OCI-LY1 (cell line): ENCODE measurements around the gene ANO3.

Source experiments
- H2AFZ ChIP-seq: fragments of 200-600 bp; sonication (generic), shearing (Covaris generic); 2 replicates; pipeline ENCODE4 v1.6.0; 2014; ENCODE audit warnings: antibody characterized with exemption, mild to moderate bottlenecking, low read length
- H3F3A ChIP-seq: fragments of 200-600 bp; sonication (generic), shearing (Covaris generic); 2 replicates; pipeline ENCODE4 v1.6.0; 2014; ENCODE audit warnings: mild to moderate bottlenecking, antibody characterized with exemption, low read length, moderate library complexity; ENCODE audit not compliant: insufficient read depth
- H3K27ac ChIP-seq: fragments of 200-600 bp; sonication (generic); 2 replicates; pipeline ENCODE4 v1.5.1; 2014; ENCODE audit warnings: low read length, mixed run types, mild to moderate bottlenecking, low read depth; ENCODE audit not compliant: poor library complexity, severe bottlenecking
- H3K27me3 ChIP-seq: fragments of 200-600 bp; sonication (generic); 2 replicates; pipeline ENCODE4 v1.6.0; 2014; ENCODE audit warnings: antibody characterized with exemption, mild to moderate bottlenecking, low read length, moderate library complexity; ENCODE audit not compliant: insufficient read depth
- H3K36me3 ChIP-seq: fragments of 200-600 bp; sonication (generic); 2 replicates; pipeline ENCODE4 v1.6.1; 2014; ENCODE audit warnings: mild to moderate bottlenecking, antibody characterized with exemption, low read length, moderate library complexity, mixed read lengths; ENCODE audit not compliant: insufficient read depth
- H3K4me1 ChIP-seq: fragments of 200-600 bp; sonication (generic); 2 replicates; pipeline ENCODE4 v1.5.1; 2014; ENCODE audit warnings: mild to moderate bottlenecking, low read length, moderate library complexity; ENCODE audit not compliant: insufficient read depth, severe bottlenecking
- H3K4me2 ChIP-seq: fragments of 200-600 bp; sonication (generic), shearing (Covaris generic); 2 replicates; pipeline ENCODE4 v1.6.1; 2014; ENCODE audit warnings: low read length
- H3K4me3 ChIP-seq: fragments of 200-600 bp; sonication (generic); 2 replicates; pipeline ENCODE4 v1.5.1; 2014; ENCODE audit warnings: low read length, low read depth, mild to moderate bottlenecking, mixed read lengths; ENCODE audit not compliant: poor library complexity, severe bottlenecking
- H3K79me2 ChIP-seq: fragments of 200-600 bp; shearing (Covaris generic); 2 replicates; pipeline ENCODE4 v1.6.1; 2016; ENCODE audit warnings: mixed run types, low read length, mixed read lengths; ENCODE audit not compliant: insufficient read depth
- H3K9ac ChIP-seq: fragments of 200-600 bp; sonication (generic), shearing (Covaris generic); 2 replicates; pipeline ENCODE4 v1.6.1; 2014; ENCODE audit warnings: mild to moderate bottlenecking, low read length, mixed read lengths
- H3K9me2 ChIP-seq: fragments of 200-600 bp; sonication (generic), shearing (Covaris generic); 2 replicates; pipeline ENCODE4 v1.6.1; 2014; ENCODE audit warnings: low read depth, mild to moderate bottlenecking, low read length, mixed read lengths
- H3K9me3 ChIP-seq: fragments of 200-600 bp; shearing (Covaris generic); 2 replicates; pipeline ENCODE4 v1.6.1; 2014; ENCODE audit warnings: low read length, mixed read lengths
- H4K20me1 ChIP-seq: fragments of 200-600 bp; sonication (generic), shearing (Covaris generic); 2 replicates; pipeline ENCODE4 v1.6.0; 2016; ENCODE audit warnings: mild to moderate bottlenecking, low read length; ENCODE audit not compliant: insufficient read depth
- EZH2 ChIP-seq: fragments of 200-600 bp; sonication (generic), shearing (Covaris generic); IDR thresholded peaks from 2 replicates; pipeline ENCODE4 v1.8.0; 2017; ENCODE audit warnings: borderline replicate concordance, mixed run types, mild to moderate bottlenecking, antibody characterized with exemption, low read length, moderate library complexity, mixed read lengths
- TF ChIP-seq, protein P1 (sequence below): fragments of 200-600 bp; sonication (generic), shearing (Covaris generic); IDR thresholded peaks from 2 replicates; pipeline ENCODE4 v1.5.1; 2017; ENCODE audit warnings: mild to moderate bottlenecking, antibody characterized with exemption, low read length, moderate library complexity, mixed read lengths

ANO3 gene

GRCh38 chr11:26549176-26549575 lies 217.2 kb downstream of the ANO3 start:
- H3K27me3 ChIP-seq, result no peaks in the 10 kb centered on the region
- H3K9ac ChIP-seq, result no peak overlapping the region
- no peaks in the 10 kb centered on the region for H4K20me1 ChIP-seq
- H3K4me1 ChIP-seq, result no peaks in the 10 kb centered on the region
- no peaks in the 10 kb centered on the region for H3K36me3 ChIP-seq
- H3K4me2 ChIP-seq, result no peak overlapping the region
- no peaks in the 10 kb centered on the region for H3K9me2 ChIP-seq
- H3K4me3 ChIP-seq, result no peak overlapping the region
- H3K9me3 ChIP-seq, result no peaks in the 10 kb centered on the region
- H2AFZ ChIP-seq, result no peak overlapping the region
- H3F3A ChIP-seq, result no peaks in the 10 kb centered on the region
- no peaks in the 10 kb centered on the region for H3K79me2 ChIP-seq
- H3K27ac ChIP-seq, result no peak overlapping the region
- TF ChIP-seq, protein P1, sequence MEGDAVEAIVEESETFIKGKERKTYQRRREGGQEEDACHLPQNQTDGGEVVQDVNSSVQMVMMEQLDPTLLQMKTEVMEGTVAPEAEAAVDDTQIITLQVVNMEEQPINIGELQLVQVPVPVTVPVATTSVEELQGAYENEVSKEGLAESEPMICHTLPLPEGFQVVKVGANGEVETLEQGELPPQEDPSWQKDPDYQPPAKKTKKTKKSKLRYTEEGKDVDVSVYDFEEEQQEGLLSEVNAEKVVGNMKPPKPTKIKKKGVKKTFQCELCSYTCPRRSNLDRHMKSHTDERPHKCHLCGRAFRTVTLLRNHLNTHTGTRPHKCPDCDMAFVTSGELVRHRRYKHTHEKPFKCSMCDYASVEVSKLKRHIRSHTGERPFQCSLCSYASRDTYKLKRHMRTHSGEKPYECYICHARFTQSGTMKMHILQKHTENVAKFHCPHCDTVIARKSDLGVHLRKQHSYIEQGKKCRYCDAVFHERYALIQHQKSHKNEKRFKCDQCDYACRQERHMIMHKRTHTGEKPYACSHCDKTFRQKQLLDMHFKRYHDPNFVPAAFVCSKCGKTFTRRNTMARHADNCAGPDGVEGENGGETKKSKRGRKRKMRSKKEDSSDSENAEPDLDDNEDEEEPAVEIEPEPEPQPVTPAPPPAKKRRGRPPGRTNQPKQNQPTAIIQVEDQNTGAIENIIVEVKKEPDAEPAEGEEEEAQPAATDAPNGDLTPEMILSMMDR, result no peak
- TF ChIP-seq EZH2, result no peak

DNA sequence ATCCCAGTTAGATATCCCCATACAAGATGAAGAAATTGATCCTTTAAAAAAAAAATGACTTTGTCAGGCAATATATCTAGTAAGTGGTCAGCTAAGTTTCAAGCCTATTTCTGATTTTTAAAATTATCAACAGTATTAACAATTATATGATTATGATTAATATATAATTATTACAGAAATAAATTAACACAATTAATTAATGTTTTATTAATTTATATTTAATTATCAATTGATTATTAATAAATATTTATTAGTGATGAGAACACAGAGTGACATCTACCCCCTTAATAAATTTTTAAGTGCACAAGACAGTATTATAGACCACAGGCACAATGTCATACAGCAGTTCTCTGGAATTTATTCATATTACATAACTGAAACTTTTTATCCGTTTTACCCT lies 218.1 kb downstream of the ANO3 start:
- Histone ChIP-seq H3F3A (no peaks in the 10 kb centered on the region), H4K20me1 (no peaks in the 10 kb centered on the region), H3K79me2 (no peaks in the 10 kb centered on the region), H2AFZ (no peak overlapping the region), H3K9ac (no peak overlapping the region), H3K4me3 (no peak overlapping the region), H3K9me3 (no peaks in the 10 kb centered on the region), H3K9me2 (no peaks in the 10 kb centered on the region), H3K27ac (no peak overlapping the region), H3K27me3 (no peaks in the 10 kb centered on the region), H3K4me2 (no peak overlapping the region), H3K4me1 (no peaks in the 10 kb centered on the region), H3K36me3 (no peaks in the 10 kb centered on the region)
- TF ChIP-seq EZH2, result no peak
- TF ChIP-seq, protein P1, result no peak

- Histone ChIP-seq H3K4me1 (no peaks in the 10 kb centered on the region), H3K4me2 (no peak overlapping the region), H2AFZ (no peak overlapping the region), H3K4me3 (no peak overlapping the region), H3K9ac (no peak overlapping the region), H3K36me3 (no peaks in the 10 kb centered on the region), H3K79me2 (no peaks in the 10 kb centered on the region), H4K20me1 (no peaks in the 10 kb centered on the region), H3F3A (no peaks in the 10 kb centered on the region), H3K27me3 (no peaks in the 10 kb centered on the region), H3K27ac (no peak overlapping the region), H3K9me2 (no peaks in the 10 kb centered on the region), H3K9me3 (no peaks in the 10 kb centered on the region)
- no peak for TF ChIP-seq EZH2
- TF ChIP-seq, protein P1, result peak; percentile 56
Measured at GRCh38 chr11:26551186-26551801, 219.4 kb downstream of the ANO3 start.
